GM12878 (cell line): ENCODE measurements around the gene PRR11. TPM values are rescaled to one million over a fixed set of nuclear protein-coding genes. Genes with fewer than 3 reads are reported as not detected.

Experiments
- BHLHE40 ChIP-seq, 2 experiments: fragments of 450-650 bp in 1 of 2; IDR thresholded peaks; 2 replicates each; pipeline ENCODE4 v1.6.1; 2011 to 2017; ENCODE audit warnings: low read depth in 2 of 2, borderline replicate concordance in 1 of 2, improper control_type of control experiment in 1 of 2, low read length in 1 of 2, mild to moderate bottlenecking in 1 of 2
- BMI1 ChIP-seq: fragments of 450-650 bp; IDR thresholded peaks from 2 replicates; pipeline ENCODE4 v1.6.1; 2016; ENCODE audit warnings: mild to moderate bottlenecking, moderate library complexity, borderline replicate concordance
- EED ChIP-seq: sonication (generic); IDR thresholded peaks from 2 replicates; pipeline ENCODE4 v1.6.1; 2016; ENCODE audit warnings: antibody characterized with exemption, low read depth
- ETV6 ChIP-seq, 2 experiments: fragments of 450-650 bp in 1 of 2; IDR thresholded peaks in 1 of 2; conservative IDR thresholded peaks in 1 of 2; 2 replicates each; pipeline ENCODE4 v1.6.1; 2014; ENCODE audit warnings: antibody characterized with exemption in 1 of 2, borderline replicate concordance in 1 of 2, low read depth in 1 of 2, mild to moderate bottlenecking in 1 of 2, moderate library complexity in 1 of 2
- EZH2 ChIP-seq: IDR thresholded peaks from 2 replicates; pipeline ENCODE4 v1.6.1; 2012; ENCODE audit warnings: low read depth, mild to moderate bottlenecking, control low read depth, inconsistent platforms, low read length, borderline replicate concordance; ENCODE audit not compliant: control insufficient read depth
- IRF3 ChIP-seq: fragments of 450-650 bp; IDR thresholded peaks from 2 replicates; pipeline ENCODE4 v1.6.1; 2014; ENCODE audit warnings: mild to moderate bottlenecking
- MYB ChIP-seq: fragments of 150-350 bp; IDR thresholded peaks from 2 replicates; pipeline ENCODE4 v1.6.1; 2014; ENCODE audit warnings: mild to moderate bottlenecking, low read depth, low read length, borderline replicate concordance
- NKRF ChIP-seq: fragments of 450-650 bp; conservative IDR thresholded peaks from 2 replicates; pipeline ENCODE4 v1.6.1; 2017; ENCODE audit warnings: mild to moderate bottlenecking, moderate library complexity
- RAD21 ChIP-seq: IDR thresholded peaks from 2 replicates; pipeline ENCODE4 v1.6.1; 2011; ENCODE audit warnings: mild to moderate bottlenecking, low read depth, low read length, moderate library complexity; ENCODE audit not compliant: insufficient read depth
- RELA ChIP-seq: fragments of 450-650 bp; IDR thresholded peaks from 2 replicates; pipeline ENCODE4 v1.8.0; 2014; ENCODE audit warnings: borderline replicate concordance; ENCODE audit not compliant: partially characterized antibody
- RUNX3 ChIP-seq: IDR thresholded peaks from 2 replicates; pipeline ENCODE4 v1.6.1; 2012; ENCODE audit warnings: low read length, inconsistent platforms
- SP1 ChIP-seq: IDR thresholded peaks from one replicate; pipeline ENCODE4 v1.6.1; 2011; ENCODE audit warnings: low read depth, low read length
- SREBF2 ChIP-seq: IDR thresholded peaks from 2 replicates; pipeline ENCODE4 v1.6.1; 2012; ENCODE audit warnings: mild to moderate bottlenecking, low read length
- STAT3 ChIP-seq: IDR thresholded peaks from 2 replicates; pipeline ENCODE4 v1.6.1; 2011; ENCODE audit warnings: low read depth, low read length, improper control_type of control experiment
- SUZ12 ChIP-seq: fragments of 200-600 bp; sonication (generic); IDR thresholded peaks from one replicate; pipeline ENCODE4 v1.6.1; 2018; ENCODE audit warnings: antibody characterized with exemption, mild to moderate bottlenecking; ENCODE audit not compliant: unreplicated experiment
- TAF1 ChIP-seq: IDR thresholded peaks from 2 replicates; pipeline ENCODE4 v1.6.1; 2011; ENCODE audit warnings: mild to moderate bottlenecking, low read depth, low read length, borderline replicate concordance
- TBL1XR1 ChIP-seq: IDR thresholded peaks from 2 replicates; pipeline ENCODE4 v1.6.1; 2012; ENCODE audit warnings: low read depth, low read length, improper control_type of control experiment
- TCF12 ChIP-seq: IDR thresholded peaks from 2 replicates; pipeline ENCODE4 v1.6.1; 2011; ENCODE audit warnings: low read depth, mild to moderate bottlenecking, low read length
- ZNF217 ChIP-seq: fragments of 450-650 bp; IDR thresholded peaks from 2 replicates; pipeline ENCODE4 v1.6.1; 2017; ENCODE audit warnings: antibody characterized with exemption, mild to moderate bottlenecking
- polyA plus RNA-seq, 11 experiments: library from polyadenylated mRNA; depleted of rRNA in 4 of 11; unstranded in 6 of 11; stranded (reverse) in 5 of 11; fragments of >200 nt; fragmentation: Nextera tagmentation in 4 of 11; fragmentation: Illumina TruSeq in 1 of 11; extraction: Ambion mirVana in 4 of 11; extraction: Trizol in 1 of 11; gene quantifications; 1 replicate in 1 of 11; 2 replicates in 10 of 11; pipeline versions ENCODE4 v1.2.1 to v1.2.3, GENCODE V29; 2011 to 2016; ENCODE audit warnings: inconsistent platforms in 2 of 11, missing spikeins in 2 of 11, low read depth in 1 of 11
- total RNA-seq, 4 experiments: library from RNA; depleted of rRNA in 3 of 4; stranded (reverse); fragments of >200 nt in 3 of 4; fragmentation: Illumina TruSeq in 1 of 4; extraction: Trizol in 1 of 4; gene quantifications; 2 replicates each; pipeline versions ENCODE4 v1.2.1 to v1.2.3, GENCODE V29; 2013 to 2021
- TF ChIP-seq, protein P1 (sequence below): IDR thresholded peaks from 2 replicates; pipeline ENCODE4 v1.6.1; 2012; ENCODE audit warnings: low read depth, low read length, improper control_type of control experiment
- TF ChIP-seq, protein P2 (sequence below): IDR thresholded peaks from 2 replicates; pipeline ENCODE4 v1.6.1; 2011; ENCODE audit warnings: low read depth, low read length, improper control_type of control experiment, borderline replicate concordance
- TF ChIP-seq, protein P3 (sequence below): fragments of 450-650 bp; formaldehyde crosslinking; IDR thresholded peaks from 2 replicates; pipeline ENCODE4 v1.5.0; 2022; ENCODE audit warnings: mild to moderate bottlenecking, missing genetic modification characterization

PRR11 gene
- total and polyA plus RNA-seq, 10 of the 15 experiments (the other 5 are each of a cell fraction or from before 2014, with no cell fraction given) = 20.8 to 97.0 (median 48.3) TPM

- TF ChIP-seq NKRF (peak; percentile 95), EED (peak; percentile 48; the same call in 1 of the 2 replicates), SUZ12 (no peak), TAF1 (peak; percentile 41; the same call in 1 of the 2 replicates), STAT3 (no peak), RELA (no peak), MYB (no peak), EZH2 (peak; percentile 91; the same call in 1 of the 2 replicates), RUNX3 (peak; percentile 94), BHLHE40 (IDR thresholded peaks at IDR 0.05; ENCODE audit: borderline replicate concordance in 1 of 2, low read depth in 2 of 2, low read length in 1 of 2) (peak in 1 of 2 experiments; percentile 21; a peak in 2 of 4 replicates), IRF3 (peak; percentile 94), SREBF2 (peak; percentile 81), TCF12 (no peak), ETV6 (conservative IDR thresholded peaks at IDR 0.05 in 1 of 2, IDR thresholded peaks at IDR 0.05 in 1 of 2; ENCODE audit: borderline replicate concordance in 1 of 2, low read depth in 1 of 2) (no peak; a peak in 1 of 4 replicates), BMI1 (no peak), SP1 (peak; percentile 98), ZNF217 (no peak), TBL1XR1 (no peak), RAD21 (no peak)
- TF ChIP-seq, protein P1, sequence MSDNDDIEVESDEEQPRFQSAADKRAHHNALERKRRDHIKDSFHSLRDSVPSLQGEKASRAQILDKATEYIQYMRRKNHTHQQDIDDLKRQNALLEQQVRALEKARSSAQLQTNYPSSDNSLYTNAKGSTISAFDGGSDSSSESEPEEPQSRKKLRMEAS = no peak
- TF ChIP-seq, protein P2, sequence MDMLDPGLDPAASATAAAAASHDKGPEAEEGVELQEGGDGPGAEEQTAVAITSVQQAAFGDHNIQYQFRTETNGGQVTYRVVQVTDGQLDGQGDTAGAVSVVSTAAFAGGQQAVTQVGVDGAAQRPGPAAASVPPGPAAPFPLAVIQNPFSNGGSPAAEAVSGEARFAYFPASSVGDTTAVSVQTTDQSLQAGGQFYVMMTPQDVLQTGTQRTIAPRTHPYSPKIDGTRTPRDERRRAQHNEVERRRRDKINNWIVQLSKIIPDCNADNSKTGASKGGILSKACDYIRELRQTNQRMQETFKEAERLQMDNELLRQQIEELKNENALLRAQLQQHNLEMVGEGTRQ = no peak
- TF ChIP-seq, protein P3, sequence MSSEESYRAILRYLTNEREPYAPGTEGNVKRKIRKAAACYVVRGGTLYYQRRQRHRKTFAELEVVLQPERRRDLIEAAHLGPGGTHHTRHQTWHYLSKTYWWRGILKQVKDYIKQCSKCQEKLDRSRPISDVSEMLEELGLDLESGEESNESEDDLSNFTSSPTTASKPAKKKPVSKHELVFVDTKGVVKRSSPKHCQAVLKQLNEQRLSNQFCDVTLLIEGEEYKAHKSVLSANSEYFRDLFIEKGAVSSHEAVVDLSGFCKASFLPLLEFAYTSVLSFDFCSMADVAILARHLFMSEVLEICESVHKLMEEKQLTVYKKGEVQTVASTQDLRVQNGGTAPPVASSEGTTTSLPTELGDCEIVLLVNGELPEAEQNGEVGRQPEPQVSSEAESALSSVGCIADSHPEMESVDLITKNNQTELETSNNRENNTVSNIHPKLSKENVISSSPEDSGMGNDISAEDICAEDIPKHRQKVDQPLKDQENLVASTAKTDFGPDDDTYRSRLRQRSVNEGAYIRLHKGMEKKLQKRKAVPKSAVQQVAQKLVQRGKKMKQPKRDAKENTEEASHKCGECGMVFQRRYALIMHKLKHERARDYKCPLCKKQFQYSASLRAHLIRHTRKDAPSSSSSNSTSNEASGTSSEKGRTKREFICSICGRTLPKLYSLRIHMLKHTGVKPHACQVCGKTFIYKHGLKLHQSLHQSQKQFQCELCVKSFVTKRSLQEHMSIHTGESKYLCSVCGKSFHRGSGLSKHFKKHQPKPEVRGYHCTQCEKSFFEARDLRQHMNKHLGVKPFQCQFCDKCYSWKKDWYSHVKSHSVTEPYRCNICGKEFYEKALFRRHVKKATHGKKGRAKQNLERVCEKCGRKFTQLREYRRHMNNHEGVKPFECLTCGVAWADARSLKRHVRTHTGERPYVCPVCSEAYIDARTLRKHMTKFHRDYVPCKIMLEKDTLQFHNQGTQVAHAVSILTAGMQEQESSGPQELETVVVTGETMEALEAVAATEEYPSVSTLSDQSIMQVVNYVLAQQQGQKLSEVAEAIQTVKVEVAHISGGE (CRISPR knock-in tag) = no peak
These were observed 666 bp upstream of the PRR11 start, which contains the start of gene SKA2 (continued) for GRCh38 chr17:59154721-59155438.
